ENCODE results near the gene HIPK1.

HIPK1 gene

DNA sequence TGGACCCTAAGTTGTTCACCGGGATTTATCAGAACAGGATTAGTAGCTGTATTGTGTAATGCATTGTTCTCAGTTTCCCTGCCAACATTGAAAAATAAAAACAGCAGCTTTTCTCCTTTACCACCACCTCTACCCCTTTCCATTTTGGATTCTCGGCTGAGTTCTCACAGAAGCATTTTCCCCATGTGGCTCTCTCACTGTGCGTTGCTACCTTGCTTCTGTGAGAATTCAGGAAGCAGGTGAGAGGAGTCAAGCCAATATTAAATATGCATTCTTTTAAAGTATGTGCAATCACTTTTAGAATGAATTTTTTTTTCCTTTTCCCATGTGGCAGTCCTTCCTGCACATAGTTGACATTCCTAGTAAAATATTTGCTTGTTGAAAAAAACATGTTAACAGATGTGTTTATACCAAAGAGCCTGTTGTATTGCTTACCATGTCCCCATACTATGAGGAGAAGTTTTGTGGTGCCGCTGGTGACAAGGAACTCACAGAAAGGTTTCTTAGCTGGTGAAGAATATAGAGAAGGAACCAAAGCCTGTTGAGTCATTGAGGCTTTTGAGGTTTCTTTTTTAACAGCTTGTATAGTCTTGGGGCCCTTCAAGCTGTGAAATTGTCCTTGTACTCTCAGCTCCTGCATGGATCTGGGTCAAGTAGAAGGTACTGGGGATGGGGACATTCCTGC lies 46.2 kb downstream of the HIPK1 start:
- no peak for TF ChIP-seq GATA2 (IDR thresholded peaks at IDR 0.05; ENCODE audit: low read depth, low read length)
- no peak for TF ChIP-seq GATA3 (IDR thresholded peaks at IDR 0.05; ENCODE audit: low read depth, low read length)

DNA sequence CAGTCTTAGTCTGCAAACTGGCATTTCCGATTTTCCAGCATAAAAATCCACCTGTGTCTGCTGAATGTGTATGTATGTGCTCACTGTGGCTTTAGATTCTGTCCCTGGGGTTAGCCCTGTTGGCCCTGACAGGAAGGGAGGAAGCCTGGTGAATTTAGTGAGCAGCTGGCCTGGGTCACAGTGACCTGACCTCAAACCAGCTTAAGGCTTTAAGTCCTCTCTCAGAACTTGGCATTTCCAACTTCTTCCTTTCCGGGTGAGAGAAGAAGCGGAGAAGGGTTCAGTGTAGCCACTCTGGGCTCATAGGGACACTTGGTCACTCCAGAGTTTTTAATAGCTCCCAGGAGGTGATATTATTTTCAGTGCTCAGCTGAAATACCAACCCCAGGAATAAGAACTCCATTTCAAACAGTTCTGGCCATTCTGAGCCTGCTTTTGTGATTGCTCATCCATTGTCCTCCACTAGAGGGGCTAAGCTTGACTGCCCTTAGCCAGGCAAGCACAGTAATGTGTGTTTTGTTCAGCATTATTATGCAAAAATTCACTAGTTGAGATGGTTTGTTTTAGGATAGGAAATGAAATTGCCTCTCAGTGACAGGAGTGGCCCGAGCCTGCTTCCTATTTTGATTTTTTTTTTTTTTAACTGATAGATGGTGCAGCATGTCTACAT lies 47.6 kb downstream of the HIPK1 start:
- TF ChIP-seq GATA3 (IDR thresholded peaks at IDR 0.05; ENCODE audit: low read depth, low read length) (no peak), GATA2 (IDR thresholded peaks at IDR 0.05; ENCODE audit: low read depth, low read length) (no peak)

- TF ChIP-seq GATA2 (IDR thresholded peaks at IDR 0.05; ENCODE audit: low read depth, low read length) (no peak), GATA3 (IDR thresholded peaks at IDR 0.05; ENCODE audit: low read depth, low read length) (no peak)
Observed at GRCh38 chr1:113977906-113978305, 48.8 kb downstream of the HIPK1 start.

GRCh38 chr1:113978863-113979702 lies 50.0 kb downstream of the HIPK1 start, which contains the start of gene OLFML3:
Gene OLFML3, plus strand, starts transcription at chr1:113979474. Its CDS starts 43 bp downstream, at chr1:113979517.
- TF ChIP-seq GATA3 (IDR thresholded peaks at IDR 0.05; ENCODE audit: low read depth, low read length) = no peak

DNA sequence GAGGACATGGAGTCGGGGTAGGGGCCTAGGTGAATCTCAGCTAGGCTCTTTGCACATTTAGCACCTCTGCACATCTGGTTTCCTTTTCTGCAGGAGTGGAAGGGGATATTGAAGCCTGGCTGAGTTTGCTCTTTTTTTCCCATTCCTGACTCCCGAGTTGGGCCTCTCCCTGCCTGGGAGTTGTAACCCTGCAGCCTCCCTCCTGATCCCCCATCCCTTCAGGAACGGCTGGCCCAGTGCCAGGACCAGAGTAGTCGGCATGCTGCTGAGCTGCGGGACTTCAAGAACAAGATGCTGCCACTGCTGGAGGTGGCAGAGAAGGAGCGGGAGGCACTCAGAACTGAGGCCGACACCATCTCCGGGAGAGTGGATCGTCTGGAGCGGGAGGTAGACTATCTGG lies 51.0 kb downstream of the HIPK1 start:
- TF ChIP-seq GATA3 (IDR thresholded peaks at IDR 0.05; ENCODE audit: low read depth, low read length) = no peak
- TF ChIP-seq GATA2 (IDR thresholded peaks at IDR 0.05; ENCODE audit: low read depth, low read length) = no peak

GRCh38 chr1:113981962-113982931 lies 53.1 kb downstream of the HIPK1 start:
- TF ChIP-seq GATA3 (IDR thresholded peaks at IDR 0.05; ENCODE audit: low read depth, low read length) (no peak), GATA2 (IDR thresholded peaks at IDR 0.05; ENCODE audit: low read depth, low read length) (no peak)

DNA sequence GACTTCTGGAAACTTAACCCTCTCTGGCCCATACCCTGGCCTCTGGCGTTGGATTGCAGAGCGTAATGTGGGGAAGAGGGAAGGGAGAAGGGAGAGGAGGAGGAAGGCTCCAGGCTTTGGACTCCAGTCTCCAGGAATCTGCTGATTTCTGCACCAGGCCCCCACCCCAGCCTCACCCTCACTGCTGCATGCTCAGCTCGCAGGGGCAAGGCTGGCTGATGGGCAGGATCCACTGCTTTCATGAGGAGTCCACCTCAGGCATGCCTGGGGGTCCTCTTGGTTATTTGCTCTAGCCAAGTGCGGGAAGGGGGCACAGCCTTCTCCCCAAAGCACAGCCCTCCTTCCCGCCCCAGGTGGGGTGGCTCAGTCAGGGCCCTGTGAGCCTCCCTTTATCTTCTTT lies 53.8 kb downstream of the HIPK1 start:
- TF ChIP-seq GATA3 (IDR thresholded peaks at IDR 0.05; ENCODE audit: low read depth, low read length) (no peak), GATA2 (IDR thresholded peaks at IDR 0.05; ENCODE audit: low read depth, low read length) (no peak)

DNA sequence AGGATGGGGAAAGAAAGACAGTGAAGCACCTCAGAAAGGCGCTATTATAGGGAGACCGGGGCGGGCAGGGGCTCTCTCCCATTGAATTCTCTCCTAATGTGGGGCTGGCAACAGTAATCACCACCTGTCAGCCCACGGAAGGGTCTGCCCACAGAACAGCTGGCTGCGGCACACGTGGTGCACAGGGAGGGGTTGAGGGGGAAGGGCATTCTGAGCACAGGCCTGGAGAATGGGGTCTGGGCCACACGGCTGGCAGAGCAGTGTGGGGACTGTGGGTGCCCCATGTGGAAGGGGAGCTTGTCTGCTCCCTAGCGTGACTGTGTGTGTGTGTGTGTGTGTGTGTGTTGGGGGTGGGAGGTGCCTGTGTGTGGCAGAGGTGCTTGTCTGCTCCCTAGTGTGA lies 54.3 kb downstream of the HIPK1 start:
- TF ChIP-seq GATA2 (IDR thresholded peaks at IDR 0.05; ENCODE audit: low read depth, low read length) (no peak), GATA3 (IDR thresholded peaks at IDR 0.05; ENCODE audit: low read depth, low read length) (no peak)

DNA sequence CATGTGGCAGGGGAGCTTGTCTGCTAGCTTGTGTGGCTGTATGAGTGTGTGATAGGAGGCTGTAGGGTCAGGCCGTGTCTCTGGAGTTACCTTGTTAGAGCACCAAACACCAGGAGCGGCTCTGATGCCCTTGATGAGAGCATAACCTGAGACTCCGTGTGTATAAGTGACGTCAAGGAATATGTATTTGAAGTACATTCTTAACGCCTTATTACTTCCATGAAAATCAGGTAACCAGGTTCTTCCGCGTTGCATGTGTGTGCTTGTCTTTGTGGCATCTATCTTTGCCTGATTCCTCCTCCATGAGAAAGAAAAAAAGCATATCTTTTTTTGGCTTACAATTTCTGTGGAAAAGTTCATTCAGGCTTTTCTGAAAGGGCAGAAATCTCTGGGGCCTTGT lies 54.7 kb downstream of the HIPK1 start:
- TF ChIP-seq GATA3 (IDR thresholded peaks at IDR 0.05; ENCODE audit: low read depth, low read length) = no peak
- no peak for TF ChIP-seq GATA2 (IDR thresholded peaks at IDR 0.05; ENCODE audit: low read depth, low read length)

DNA sequence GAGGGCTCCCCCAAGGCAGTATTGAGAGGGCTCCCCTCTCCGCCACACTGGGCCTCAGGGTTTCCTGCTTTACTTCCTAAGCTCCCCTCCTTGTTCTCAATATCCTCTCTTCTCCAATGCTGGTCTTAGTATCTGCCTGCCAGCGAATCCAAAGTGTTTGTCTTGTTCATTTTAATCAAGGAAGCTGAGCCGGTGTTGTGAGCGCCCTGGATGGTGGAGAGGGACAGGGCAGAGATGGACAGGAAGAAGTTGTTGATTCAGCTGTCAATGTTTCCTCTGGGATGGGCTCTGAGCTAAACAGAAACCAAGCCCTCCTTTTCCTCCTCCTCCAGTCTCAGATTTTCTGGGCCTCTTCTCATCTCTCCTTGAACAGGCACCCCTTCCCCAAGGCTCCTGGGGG lies 55.6 kb downstream of the HIPK1 start:
- TF ChIP-seq GATA3 (IDR thresholded peaks at IDR 0.05; ENCODE audit: low read depth, low read length) (no peak), GATA2 (IDR thresholded peaks at IDR 0.05; ENCODE audit: low read depth, low read length) (no peak)

DNA sequence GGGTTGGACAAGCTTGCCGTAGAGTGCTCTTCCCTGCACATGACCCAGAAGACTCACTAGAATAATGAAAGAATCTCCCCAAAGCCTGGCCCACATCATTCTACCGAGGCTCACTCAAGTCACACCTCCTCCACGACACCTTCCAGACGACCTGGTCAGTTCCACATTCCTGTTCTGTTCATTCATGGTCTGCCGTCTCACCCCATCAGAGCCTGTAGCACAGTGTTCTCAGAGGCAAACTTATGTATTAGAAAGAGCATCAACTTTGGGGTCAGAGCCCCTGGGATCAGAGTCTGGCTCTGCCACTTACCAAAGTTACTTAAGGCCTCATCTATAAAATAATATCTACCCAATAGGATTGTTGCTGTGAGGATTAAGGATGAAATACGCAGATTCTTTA lies 57.7 kb downstream of the HIPK1 start:
- TF ChIP-seq GATA3 (IDR thresholded peaks at IDR 0.05; ENCODE audit: low read depth, low read length) = no peak
- TF ChIP-seq GATA2 (IDR thresholded peaks at IDR 0.05; ENCODE audit: low read depth, low read length) = no peak

- TF ChIP-seq GATA2 (IDR thresholded peaks at IDR 0.05; ENCODE audit: low read depth, low read length) (no peak), GATA3 (IDR thresholded peaks at IDR 0.05; ENCODE audit: low read depth, low read length) (no peak)
Observed at GRCh38 chr1:113987259-113987658, 58.1 kb downstream of the HIPK1 start.

GRCh38 chr1:113990530-113990929 lies 61.4 kb downstream of the HIPK1 start:
- TF ChIP-seq GATA2 (IDR thresholded peaks at IDR 0.05; ENCODE audit: low read depth, low read length) = no peak
- no peak for TF ChIP-seq GATA3 (IDR thresholded peaks at IDR 0.05; ENCODE audit: low read depth, low read length)

Measured in SH-SY5Y (cell line).